GM18861 (cell line): Measurements from ENCODE around the gene TTLL1.
"Not testable (repeated sequence)": the region's sequence is repeated elsewhere in the genome, so short reads cannot be mapped to it uniquely, and the experiment has no call there.

Experiments
- ATAC-seq: cut with Tn5 transposase; IDR thresholded peaks from one replicate; pipeline ENCODE4 v1.9.1; 2021; ENCODE audit not compliant: unreplicated experiment

Gene TTLL1

GRCh38 chr22:42995654-42996053, 93.5 kb downstream of the TTLL1 start:
- not testable (repeated sequence) for ATAC-seq

DNA sequence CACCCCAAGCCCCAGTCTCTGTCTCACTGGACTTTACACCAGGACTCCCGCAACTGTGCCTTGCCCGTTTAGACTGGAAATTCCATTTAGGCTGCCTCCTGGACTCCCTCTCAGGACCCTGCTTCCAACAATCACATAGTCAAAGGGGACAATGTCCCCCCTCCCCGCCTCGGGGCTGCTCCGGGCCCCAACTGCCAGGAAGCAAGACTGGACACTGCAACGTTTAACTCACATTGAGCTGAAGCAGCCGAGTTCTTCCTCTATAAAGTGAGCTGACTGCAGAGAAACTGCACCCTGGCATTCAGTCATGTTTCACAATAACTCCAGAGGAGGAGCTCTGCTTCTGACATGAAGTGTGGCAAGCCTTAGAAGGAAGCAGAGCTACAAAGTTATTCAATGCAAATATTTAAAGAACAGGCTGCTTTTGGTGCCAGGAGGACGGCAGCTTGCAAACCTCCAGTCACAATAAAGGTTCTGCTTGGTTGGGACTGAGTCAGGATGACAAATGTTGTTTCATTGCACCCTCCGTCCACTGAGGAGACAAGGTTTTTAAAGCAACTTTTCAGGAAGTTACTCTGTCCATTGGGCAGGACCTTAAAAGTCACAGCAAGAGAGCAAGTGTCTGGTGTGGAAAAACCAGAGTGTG, 94.2 kb downstream of the TTLL1 start:
- ATAC-seq = no peak

- no peak for ATAC-seq
These were observed 94.8 kb downstream of the TTLL1 start for GRCh38 chr22:42994276-42994916.

- ATAC-seq = no peak
These were observed 95.4 kb downstream of the TTLL1 start for GRCh38 chr22:42993651-42994275.

DNA sequence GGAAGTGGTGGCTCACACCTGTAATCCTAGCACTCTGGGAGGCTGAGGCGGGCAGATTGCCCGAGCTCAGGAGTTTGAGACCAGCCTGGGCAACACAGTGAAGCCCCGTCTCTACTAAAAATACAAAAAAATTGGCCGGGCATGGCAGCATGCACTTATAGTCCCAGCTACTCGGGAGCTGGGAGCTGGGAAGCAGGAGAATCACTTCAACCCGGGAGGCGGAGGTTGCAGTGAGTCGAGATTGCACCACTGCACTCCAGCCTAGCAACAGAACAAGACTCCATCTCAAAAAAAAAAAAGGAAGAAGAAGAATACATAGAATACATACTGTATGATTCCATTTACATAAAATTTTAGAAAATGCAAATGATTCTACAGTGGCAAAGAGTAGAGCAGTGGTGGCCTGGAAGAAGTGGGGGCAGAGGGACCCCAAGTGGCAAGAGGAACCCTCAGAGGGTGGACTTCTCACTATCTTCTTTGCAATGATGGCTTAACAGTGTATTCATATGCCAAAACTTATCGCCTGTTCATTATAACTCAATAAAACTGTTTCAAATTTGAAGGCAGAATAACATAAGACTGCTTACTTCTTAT, 96.2 kb downstream of the TTLL1 start:
- ATAC-seq = no peak

GRCh38 chr22:42992092-42992491, 97.1 kb downstream of the TTLL1 start:
- ATAC-seq = no peak

DNA sequence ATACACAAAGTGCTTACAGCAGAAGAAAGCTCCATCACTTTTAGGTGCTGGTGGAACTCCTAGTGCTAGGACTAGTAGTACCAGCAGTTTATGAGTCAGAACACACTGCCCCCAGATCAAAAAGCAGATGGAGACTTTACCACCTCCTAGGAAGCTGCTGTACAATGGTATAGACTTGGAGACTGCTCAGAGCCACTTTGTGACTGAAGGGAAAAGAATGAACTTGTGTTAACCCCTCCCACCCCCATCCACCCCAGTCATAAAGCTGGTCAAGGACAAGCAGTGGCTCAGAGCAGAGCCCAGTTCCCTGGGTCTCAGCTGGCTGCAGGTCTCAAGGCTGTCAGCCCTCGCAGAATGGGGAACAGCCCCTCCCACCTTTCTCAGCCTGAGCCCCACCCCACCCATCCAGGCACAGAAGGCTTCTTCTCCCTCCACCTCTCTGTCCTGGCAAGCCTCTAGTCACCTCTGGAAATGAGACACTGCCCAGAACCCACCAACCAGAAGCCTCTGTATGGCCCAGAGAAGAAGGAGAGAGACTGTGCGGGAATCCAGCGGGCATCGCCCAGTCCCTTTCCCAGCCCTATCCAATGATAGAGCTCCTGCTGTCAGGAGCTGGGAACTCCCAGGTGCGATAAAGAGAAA, 98.1 kb downstream of the TTLL1 start:
- ATAC-seq = no peak

DNA sequence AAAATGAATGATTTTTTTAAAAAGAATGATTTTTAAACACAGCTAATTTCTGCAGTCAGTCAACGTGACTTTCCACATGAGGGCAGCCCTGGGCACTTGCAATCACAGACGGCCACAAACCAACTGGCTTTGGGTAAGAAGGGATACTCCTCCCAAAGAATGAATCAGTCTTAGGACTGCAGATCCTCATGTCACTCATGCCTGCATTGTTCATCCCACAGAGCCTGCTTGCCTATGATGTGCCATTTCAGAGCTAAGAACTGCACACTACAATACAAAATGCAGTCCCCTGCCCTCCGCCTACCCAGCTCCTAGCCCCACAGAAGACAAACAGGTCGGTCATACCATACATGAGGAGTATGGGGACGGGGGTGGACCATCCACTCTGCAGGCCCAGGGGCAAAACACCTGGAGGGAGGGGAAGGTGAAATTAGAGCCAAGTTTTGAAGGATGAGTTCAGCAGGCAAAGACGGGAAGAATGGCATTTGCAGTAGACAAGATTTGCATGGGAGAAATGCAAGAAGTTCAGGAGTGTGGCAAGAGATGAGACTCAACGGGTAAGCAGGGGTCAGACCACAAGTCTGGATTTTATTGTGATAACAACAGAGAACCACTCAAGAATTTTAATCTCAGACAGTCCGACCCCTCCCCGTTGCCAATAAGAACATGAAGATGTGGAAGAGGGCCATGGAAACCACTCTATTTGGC, 98.9 kb downstream of the TTLL1 start:
- no peak for ATAC-seq
